ENCODE data around the gene CA12. TPM values are rescaled to one million over a fixed set of nuclear protein-coding genes. Genes with fewer than 3 reads are reported as not detected.
A peak's percentile ranks its signal among the peaks of the same experiment; 100 is the strongest.

Gene CA12
- total and polyA plus RNA-seq, 9 of the 15 experiments (the other 6 are each of a cell fraction or from before 2014, with no cell fraction given) = 0.01 to 0.78 (median 0.15) TPM; not detected in 1

DNA sequence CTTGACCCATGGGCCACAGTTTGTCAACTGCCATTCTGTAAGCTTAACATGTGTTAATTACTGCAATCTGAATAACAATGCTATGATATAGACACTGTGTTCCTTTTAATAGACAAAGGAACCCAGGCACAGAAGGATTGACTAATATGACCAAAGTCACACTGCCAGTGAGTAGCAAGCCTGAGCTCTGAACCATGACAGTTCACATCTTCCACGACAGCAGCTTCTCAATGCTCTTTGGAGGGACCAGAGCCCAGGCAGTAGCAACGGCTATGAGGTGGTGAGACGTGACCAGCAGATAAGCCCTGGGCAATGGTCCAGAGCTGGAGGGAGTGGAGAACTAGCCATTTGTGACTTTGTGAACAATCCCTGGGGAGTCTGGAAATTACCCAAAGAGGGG is 19.4 kb downstream of the CA12 start:
- peak overlapping the region; percentile 76 for H2AFZ ChIP-seq (ENCODE audit: low read depth, low read length)
- in situ Hi-C loops (cut with MboI) = no loop called here
- H4K20me1 ChIP-seq (replicated peaks; ENCODE audit: control insufficient read depth, insufficient read depth, low read length) = no peaks in the 10 kb centered on the region
- ChIA-PET CTCF (ENCODE audit: low intra/inter-chr PET ratio) (no interaction called here), POLR2A (interaction anchor here (0.6 to 2.0 kb wide), 7 partner anchors 9 to 602 kb away, joined by 3 to 9 read pairs (median 3); no protein-coding TSS in a partner anchor)
- peak; percentile 54 to 88 (median 70) for DNase-seq (ENCODE audit: extremely low read depth in 1 of 4, low spot score in 3 of 4)
- H3K4me1 ChIP-seq (replicated peaks in 1 of 2; ENCODE audit: control insufficient read depth in 2 of 2, insufficient read depth in 2 of 2, low read length in 2 of 2) = peaks cover 24 to 38% of the 10 kb centered on the region in 2 experiments
- intact Hi-C loops (cut with micrococcal nuclease) = no loop called here
- H3K79me2 ChIP-seq (ENCODE audit: control insufficient read depth, insufficient read depth, low read length) = no peaks in the 10 kb centered on the region
- no peaks in the 10 kb centered on the region for H3K36me3 ChIP-seq (ENCODE audit: control insufficient read depth, insufficient read depth, low read length)
- no peak overlapping the region for H3K4me3 ChIP-seq
- H3K4me2 ChIP-seq (ENCODE audit: insufficient read depth, low read length) = peak overlapping the region; percentile 50
- peak; percentile 98 for FAIRE-seq
- H3K27ac ChIP-seq (ENCODE audit: extremely low read depth, low read depth, low read length) = no peak overlapping the region
- H3K9me1 ChIP-seq (ENCODE audit: control insufficient read depth, insufficient read depth, low read length) = no peaks in the 10 kb centered on the region
- no peaks in the 10 kb centered on the region for H3K27me3 ChIP-seq (ENCODE audit: control insufficient read depth in 2 of 2, insufficient read depth in 2 of 2, low read length in 2 of 2)
- 2% methylated on average over 3 of the region's 3 CpGs for WGBS (ENCODE audit: insufficient coverage, low coverage, missing lambda C conversion rate)
- H3K9ac ChIP-seq (ENCODE audit: insufficient read depth in 1 of 2, low read depth in 2 of 2, low read length in 2 of 2) = no peak overlapping the region
- peak; percentile 91 for ATAC-seq
- BruUV-seq (replicated peaks) = no TSS peak
- no peaks in the 10 kb centered on the region for H3K9me3 ChIP-seq (replicated peaks; ENCODE audit: control insufficient read depth, insufficient read depth, low read depth, low read length)
- TF ChIP-seq SOX6 (IDR thresholded peaks at IDR 0.05) (0 out of 2 replicates have a peak, but pooled peaks have one; percentile 47), MAFG (tag; conservative IDR thresholded peaks at IDR 0.05) (no peak), MYC (IDR thresholded peaks at IDR 0.05; ENCODE audit: low read depth, low read length) (peak; percentile 43), MYC (CRISPR knock-in tag; IDR thresholded peaks at IDR 0.05; ENCODE audit: borderline replicate concordance, low read depth) (no peak), HMG20A (CRISPR knock-in tag; conservative IDR thresholded peaks at IDR 0.05) (no peak), DPF2 (IDR thresholded peaks at IDR 0.05) (peak; percentile 38; the same call in 1 of the 2 replicates), SMARCE1 (IDR thresholded peaks at IDR 0.05) (peak; percentile 56; the same call in 1 of the 2 replicates), HDAC1 (IDR thresholded peaks at IDR 0.05) (0 out of 4 replicates have a peak, but pooled peaks of 1 of the 2 experiments have one; percentile 14), MAZ (CRISPR knock-in tag; conservative IDR thresholded peaks at IDR 0.05 in 1 of 2, IDR thresholded peaks at IDR 0.05 in 1 of 2) (0 out of 4 replicates have a peak, but pooled peaks of 1 of the 2 experiments have one; percentile 21), ZKSCAN8 (CRISPR knock-in tag; IDR thresholded peaks at IDR 0.05) (no peak), ARNT (IDR thresholded peaks at IDR 0.05) (peak in 1 of 2 experiments; percentile 74; a peak in 2 of 4 replicates), NBN (IDR thresholded peaks at IDR 0.05; ENCODE audit: low read depth) (0 out of 2 replicates have a peak, but pooled peaks have one; percentile 25), MTA3 (IDR thresholded peaks at IDR 0.05; ENCODE audit: borderline replicate concordance) (peak; percentile 56; the same call in 1 of the 2 replicates), LEF1 (IDR thresholded peaks at IDR 0.05) (0 out of 2 replicates have a peak, but pooled peaks have one; percentile 22), L3MBTL2 (IDR thresholded peaks at IDR 0.05) (peak; percentile 49)
- TF ChIP-seq, protein P1, sequence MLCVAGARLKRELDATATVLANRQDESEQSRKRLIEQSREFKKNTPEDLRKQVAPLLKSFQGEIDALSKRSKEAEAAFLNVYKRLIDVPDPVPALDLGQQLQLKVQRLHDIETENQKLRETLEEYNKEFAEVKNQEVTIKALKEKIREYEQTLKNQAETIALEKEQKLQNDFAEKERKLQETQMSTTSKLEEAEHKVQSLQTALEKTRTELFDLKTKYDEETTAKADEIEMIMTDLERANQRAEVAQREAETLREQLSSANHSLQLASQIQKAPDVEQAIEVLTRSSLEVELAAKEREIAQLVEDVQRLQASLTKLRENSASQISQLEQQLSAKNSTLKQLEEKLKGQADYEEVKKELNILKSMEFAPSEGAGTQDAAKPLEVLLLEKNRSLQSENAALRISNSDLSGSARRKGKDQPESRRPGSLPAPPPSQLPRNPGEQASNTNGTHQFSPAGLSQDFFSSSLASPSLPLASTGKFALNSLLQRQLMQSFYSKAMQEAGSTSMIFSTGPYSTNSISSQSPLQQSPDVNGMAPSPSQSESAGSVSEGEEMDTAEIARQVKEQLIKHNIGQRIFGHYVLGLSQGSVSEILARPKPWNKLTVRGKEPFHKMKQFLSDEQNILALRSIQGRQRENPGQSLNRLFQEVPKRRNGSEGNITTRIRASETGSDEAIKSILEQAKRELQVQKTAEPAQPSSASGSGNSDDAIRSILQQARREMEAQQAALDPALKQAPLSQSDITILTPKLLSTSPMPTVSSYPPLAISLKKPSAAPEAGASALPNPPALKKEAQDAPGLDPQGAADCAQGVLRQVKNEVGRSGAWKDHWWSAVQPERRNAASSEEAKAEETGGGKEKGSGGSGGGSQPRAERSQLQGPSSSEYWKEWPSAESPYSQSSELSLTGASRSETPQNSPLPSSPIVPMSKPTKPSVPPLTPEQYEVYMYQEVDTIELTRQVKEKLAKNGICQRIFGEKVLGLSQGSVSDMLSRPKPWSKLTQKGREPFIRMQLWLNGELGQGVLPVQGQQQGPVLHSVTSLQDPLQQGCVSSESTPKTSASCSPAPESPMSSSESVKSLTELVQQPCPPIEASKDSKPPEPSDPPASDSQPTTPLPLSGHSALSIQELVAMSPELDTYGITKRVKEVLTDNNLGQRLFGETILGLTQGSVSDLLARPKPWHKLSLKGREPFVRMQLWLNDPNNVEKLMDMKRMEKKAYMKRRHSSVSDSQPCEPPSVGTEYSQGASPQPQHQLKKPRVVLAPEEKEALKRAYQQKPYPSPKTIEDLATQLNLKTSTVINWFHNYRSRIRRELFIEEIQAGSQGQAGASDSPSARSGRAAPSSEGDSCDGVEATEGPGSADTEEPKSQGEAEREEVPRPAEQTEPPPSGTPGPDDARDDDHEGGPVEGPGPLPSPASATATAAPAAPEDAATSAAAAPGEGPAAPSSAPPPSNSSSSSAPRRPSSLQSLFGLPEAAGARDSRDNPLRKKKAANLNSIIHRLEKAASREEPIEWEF (CRISPR knock-in tag; IDR thresholded peaks at IDR 0.05) = no peak
- TF ChIP-seq, protein P2, sequence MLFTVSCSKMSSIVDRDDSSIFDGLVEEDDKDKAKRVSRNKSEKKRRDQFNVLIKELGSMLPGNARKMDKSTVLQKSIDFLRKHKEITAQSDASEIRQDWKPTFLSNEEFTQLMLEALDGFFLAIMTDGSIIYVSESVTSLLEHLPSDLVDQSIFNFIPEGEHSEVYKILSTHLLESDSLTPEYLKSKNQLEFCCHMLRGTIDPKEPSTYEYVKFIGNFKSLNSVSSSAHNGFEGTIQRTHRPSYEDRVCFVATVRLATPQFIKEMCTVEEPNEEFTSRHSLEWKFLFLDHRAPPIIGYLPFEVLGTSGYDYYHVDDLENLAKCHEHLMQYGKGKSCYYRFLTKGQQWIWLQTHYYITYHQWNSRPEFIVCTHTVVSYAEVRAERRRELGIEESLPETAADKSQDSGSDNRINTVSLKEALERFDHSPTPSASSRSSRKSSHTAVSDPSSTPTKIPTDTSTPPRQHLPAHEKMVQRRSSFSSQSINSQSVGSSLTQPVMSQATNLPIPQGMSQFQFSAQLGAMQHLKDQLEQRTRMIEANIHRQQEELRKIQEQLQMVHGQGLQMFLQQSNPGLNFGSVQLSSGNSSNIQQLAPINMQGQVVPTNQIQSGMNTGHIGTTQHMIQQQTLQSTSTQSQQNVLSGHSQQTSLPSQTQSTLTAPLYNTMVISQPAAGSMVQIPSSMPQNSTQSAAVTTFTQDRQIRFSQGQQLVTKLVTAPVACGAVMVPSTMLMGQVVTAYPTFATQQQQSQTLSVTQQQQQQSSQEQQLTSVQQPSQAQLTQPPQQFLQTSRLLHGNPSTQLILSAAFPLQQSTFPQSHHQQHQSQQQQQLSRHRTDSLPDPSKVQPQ (CRISPR knock-in tag; IDR thresholded peaks at IDR 0.05; ENCODE audit: borderline replicate concordance) = no peak
